Spleen (tissue), 7 donors: ENCODE results near the gene GGA2.

ENCODE experiments used
- POLR2AphosphoS5 ChIP-seq, 3 donors: sonication (generic); formaldehyde crosslinking; IDR thresholded peaks; one replicate each; pipeline ENCODE4 v1.5.1; 2017; ENCODE audit warnings: antibody characterized with exemption in 3 of 3
- TF ChIP-seq, protein P1 (sequence below), 11 experiments: fragments of 200-600 bp in 7 of 11; fragments of 450-650 bp in 4 of 11; sonication (generic) in 4 of 11; IDR thresholded peaks in 8 of 11; conservative IDR thresholded peaks in 3 of 11; 1 replicate in 7 of 11; 2 replicates in 4 of 11; pipeline versions ENCODE4 v1.4.0 to v1.8.0; 2016 to 2021; ENCODE audit warnings: antibody characterized with exemption in 11 of 11, inconsistent platforms in 4 of 11, mild to moderate bottlenecking in 1 of 11
- donor health status: DM: no; HTN: no; CAD: no; lungs with moderate emphysema.
- donor health status: DM: no; HTN: no; CAD: no.
- donor health status: DM: no; HTN: no; CAD: no.

DNA sequence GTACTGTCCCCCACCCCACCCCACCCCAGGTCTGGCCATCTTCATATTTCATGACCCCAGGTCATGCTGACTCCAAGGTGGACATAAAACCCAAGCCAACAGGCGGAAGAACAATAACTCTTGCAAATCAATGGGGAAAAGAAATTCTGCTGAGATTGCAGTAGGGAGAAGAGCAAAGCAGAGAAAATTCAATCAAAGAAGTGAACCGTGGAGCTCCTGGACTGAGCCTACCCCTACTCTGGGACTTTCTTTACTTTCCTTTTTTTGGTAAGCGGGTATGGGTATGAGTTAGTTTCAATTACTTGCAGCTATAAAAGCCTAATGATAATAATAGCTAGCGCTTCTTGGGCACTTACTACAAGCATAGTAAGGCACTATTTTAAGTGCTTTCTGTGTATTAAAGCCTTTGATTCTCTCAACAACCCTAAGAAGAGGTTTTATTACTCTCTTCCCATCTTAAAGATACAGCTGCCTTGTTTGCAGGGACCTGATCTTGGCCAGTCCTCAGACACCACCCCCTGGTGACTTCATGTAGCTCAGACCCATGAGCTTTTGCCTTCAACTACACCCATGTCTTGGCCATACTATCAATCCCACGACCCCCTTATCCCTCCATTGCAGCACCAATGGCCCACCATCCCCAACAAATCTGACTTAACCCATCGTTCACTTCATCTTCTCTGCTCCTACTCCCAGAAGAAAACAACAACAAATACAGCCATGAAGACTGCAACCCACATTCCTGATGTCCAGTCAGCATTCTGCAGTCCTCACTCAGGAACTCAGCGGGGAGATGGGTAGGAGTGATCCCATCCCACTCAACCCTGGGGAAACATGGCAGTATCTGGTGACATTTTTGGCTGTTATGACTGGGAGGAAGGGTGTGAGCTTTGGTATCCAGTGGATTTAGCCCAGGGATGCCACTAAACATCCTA is 4.4 kb downstream of the GGA2 start:
- TF ChIP-seq, protein P1, sequence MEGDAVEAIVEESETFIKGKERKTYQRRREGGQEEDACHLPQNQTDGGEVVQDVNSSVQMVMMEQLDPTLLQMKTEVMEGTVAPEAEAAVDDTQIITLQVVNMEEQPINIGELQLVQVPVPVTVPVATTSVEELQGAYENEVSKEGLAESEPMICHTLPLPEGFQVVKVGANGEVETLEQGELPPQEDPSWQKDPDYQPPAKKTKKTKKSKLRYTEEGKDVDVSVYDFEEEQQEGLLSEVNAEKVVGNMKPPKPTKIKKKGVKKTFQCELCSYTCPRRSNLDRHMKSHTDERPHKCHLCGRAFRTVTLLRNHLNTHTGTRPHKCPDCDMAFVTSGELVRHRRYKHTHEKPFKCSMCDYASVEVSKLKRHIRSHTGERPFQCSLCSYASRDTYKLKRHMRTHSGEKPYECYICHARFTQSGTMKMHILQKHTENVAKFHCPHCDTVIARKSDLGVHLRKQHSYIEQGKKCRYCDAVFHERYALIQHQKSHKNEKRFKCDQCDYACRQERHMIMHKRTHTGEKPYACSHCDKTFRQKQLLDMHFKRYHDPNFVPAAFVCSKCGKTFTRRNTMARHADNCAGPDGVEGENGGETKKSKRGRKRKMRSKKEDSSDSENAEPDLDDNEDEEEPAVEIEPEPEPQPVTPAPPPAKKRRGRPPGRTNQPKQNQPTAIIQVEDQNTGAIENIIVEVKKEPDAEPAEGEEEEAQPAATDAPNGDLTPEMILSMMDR (IDR thresholded peaks at IDR 0.05 in 8 of 11, conservative IDR thresholded peaks at IDR 0.05 in 3 of 11) = no peak
- TF ChIP-seq POLR2AphosphoS5 (IDR thresholded peaks at IDR 0.05) = no peak
